Thymus (tissue), 11 donors: ENCODE results near the gene PDSS2. TPM values are rescaled to one million over a fixed set of nuclear protein-coding genes. Genes with fewer than 3 reads are reported as not detected.

Experiments used
- DNase-seq, 9 donors: peaks; one replicate each; pipeline ENCODE4 v3.0.0-alpha.2; 2013; ENCODE audit warnings: low spot score in 9 of 9, low read depth in 6 of 9, missing footprints in 1 of 9
- H3K27ac ChIP-seq, 2 donors: one replicate each; pipeline ENCODE4 v1.5.1; 2013; ENCODE audit warnings: control low read depth in 1 of 2, low read depth in 1 of 2, low read length in 1 of 2, mild to moderate bottlenecking in 1 of 2, moderate library complexity in 1 of 2
- H3K27me3 ChIP-seq, 2 donors: one replicate each; pipeline ENCODE4 v1.5.1; 2013; ENCODE audit warnings: low read length in 1 of 2; ENCODE audit not compliant: control insufficient read depth in 2 of 2, insufficient read depth in 1 of 2
- H3K36me3 ChIP-seq, 2 donors: one replicate each; pipeline ENCODE4 v1.5.1; 2013; ENCODE audit warnings: low read length in 1 of 2, mild to moderate bottlenecking in 1 of 2, moderate library complexity in 1 of 2; ENCODE audit not compliant: control insufficient read depth in 2 of 2, insufficient read depth in 2 of 2
- H3K4me1 ChIP-seq, 2 donors: one replicate each; pipeline ENCODE4 v1.5.1; 2013; ENCODE audit warnings: low read length in 2 of 2; ENCODE audit not compliant: control insufficient read depth in 2 of 2, insufficient read depth in 2 of 2
- H3K4me3 ChIP-seq, 2 donors: one replicate each; pipeline ENCODE4 v1.5.1; 2013; ENCODE audit warnings: low read length in 2 of 2, control low read depth in 1 of 2, mild to moderate bottlenecking in 1 of 2
- H3K9me3 ChIP-seq, 2 donors: one replicate each; pipeline ENCODE4 v1.5.1; 2013; ENCODE audit warnings: low read length in 1 of 2, mild to moderate bottlenecking in 1 of 2; ENCODE audit not compliant: control insufficient read depth in 2 of 2, insufficient read depth in 1 of 2
- WGBS: extraction: QIAGEN DNeasy Blood & Tissue Kit; methylation state at CpG from one replicate; pipeline ENCODE4 v1.1.7; 2013; 5-methylcytosine and 5-hydroxymethylcytosine counted together
- polyA plus RNA-seq: library from polyadenylated mRNA; stranded (reverse); fragments of 200-250 nt; gene quantifications from one replicate; pipeline ENCODE4 v1.2.3, GENCODE V29; 2013
- total RNA-seq: library from RNA; stranded (reverse); fragments of 120-200 nt; gene quantifications from one replicate; pipeline ENCODE4 v1.2.4, GENCODE V29; 2013
- donor health status: healthy.

PDSS2 gene
- total and polyA plus RNA-seq, 2 donors, result 5.2 to 9.8 TPM

- Histone ChIP-seq H3K27me3 (no peaks in the 10 kb centered on the region), H3K36me3 (no peaks in the 10 kb centered on the region), H3K4me3 (no peak overlapping the region), H3K9me3 (no peaks in the 10 kb centered on the region), H3K27ac (no peak overlapping the region), H3K4me1 (no peaks in the 10 kb centered on the region)
- 94% methylated on average over 2 of the region's 2 CpGs for WGBS
- no peak for DNase-seq
Measured at GRCh38 chr6:107243471-107243870, 215.9 kb downstream of the PDSS2 start.

- peak in 2 of 9 donors; percentile 2 to 33 for DNase-seq
- whole genome bisulfite sequencing, result 63% methylated on average over 5 of the region's 5 CpGs
- Histone ChIP-seq H3K36me3 (no peaks in the 10 kb centered on the region), H3K4me1 (no peaks in the 10 kb centered on the region), H3K9me3 (no peaks in the 10 kb centered on the region), H3K4me3 (no peak overlapping the region), H3K27ac (no peak overlapping the region), H3K27me3 (no peaks in the 10 kb centered on the region)
Measured at GRCh38 chr6:107237992-107238660, 221.2 kb downstream of the PDSS2 start.

DNA sequence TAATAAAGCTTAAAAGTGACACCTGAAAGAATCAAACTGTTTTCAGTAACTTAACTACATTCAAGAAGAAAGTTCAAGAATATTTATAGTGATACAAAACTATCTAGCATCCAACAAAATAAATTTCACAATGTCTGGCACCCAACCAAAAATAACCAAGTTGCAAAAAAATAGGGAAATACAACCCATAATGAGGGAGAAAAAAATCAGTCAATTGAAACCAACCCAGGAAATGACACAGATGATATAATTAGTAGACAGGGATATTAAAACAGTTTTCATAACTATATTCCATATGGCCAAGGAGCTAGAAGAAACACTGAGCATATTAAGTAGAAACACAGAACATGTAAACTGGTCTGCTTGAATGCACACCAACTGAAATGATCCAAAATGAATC lies 223.9 kb downstream of the PDSS2 start:
- no peak overlapping the region for H3K27ac ChIP-seq
- H3K4me1 ChIP-seq, result no peaks in the 10 kb centered on the region
- H3K9me3 ChIP-seq, result no peaks in the 10 kb centered on the region
- DNase-seq, result no peak
- no peaks in the 10 kb centered on the region for H3K27me3 ChIP-seq
- no peaks in the 10 kb centered on the region for H3K36me3 ChIP-seq
- H3K4me3 ChIP-seq, result no peak overlapping the region

DNA sequence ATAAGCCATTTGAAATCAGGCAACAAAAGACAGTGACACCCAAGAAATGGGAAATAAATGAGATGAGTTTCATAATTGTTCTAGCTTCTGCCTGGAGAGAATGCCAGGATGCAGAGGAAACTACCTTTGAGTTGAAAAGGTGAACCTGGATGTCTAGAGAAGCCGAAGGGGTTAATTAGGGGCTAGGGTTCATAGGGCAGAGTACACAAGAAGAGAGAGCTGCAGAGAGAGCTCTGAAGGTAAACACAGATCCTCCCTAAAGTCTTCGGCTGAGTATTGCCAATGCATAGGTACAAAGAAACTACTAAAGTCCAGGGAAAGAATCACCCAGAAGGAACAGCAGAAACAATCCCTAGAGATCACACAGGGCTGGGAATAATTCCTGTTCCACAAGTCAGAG lies 224.4 kb downstream of the PDSS2 start:
- no peak overlapping the region for H3K4me3 ChIP-seq
- WGBS, result 94% methylated on average over 2 of the region's 2 CpGs
- H3K27me3 ChIP-seq, result no peaks in the 10 kb centered on the region

GRCh38 chr6:107231243-107231642 lies 228.1 kb downstream of the PDSS2 start:
- Histone ChIP-seq H3K36me3 (no peaks in the 10 kb centered on the region), H3K4me1 (no peaks in the 10 kb centered on the region), H3K9me3 (no peaks in the 10 kb centered on the region), H3K27me3 (no peaks in the 10 kb centered on the region), H3K4me3 (no peak overlapping the region), H3K27ac (no peak overlapping the region)
- no peak for DNase-seq
- WGBS, result 99% methylated on average over 3 of the region's 3 CpGs

More for the DNA sequence above, 224.4 kb downstream of the PDSS2 start:
- no peaks in the 10 kb centered on the region for H3K36me3 ChIP-seq
- peak overlapping the region in 1 of 2 donors; percentile 5 for H3K27ac ChIP-seq
- no peaks in the 10 kb centered on the region for H3K9me3 ChIP-seq
- DNase-seq, result no peak
- no peaks in the 10 kb centered on the region for H3K4me1 ChIP-seq

DNA sequence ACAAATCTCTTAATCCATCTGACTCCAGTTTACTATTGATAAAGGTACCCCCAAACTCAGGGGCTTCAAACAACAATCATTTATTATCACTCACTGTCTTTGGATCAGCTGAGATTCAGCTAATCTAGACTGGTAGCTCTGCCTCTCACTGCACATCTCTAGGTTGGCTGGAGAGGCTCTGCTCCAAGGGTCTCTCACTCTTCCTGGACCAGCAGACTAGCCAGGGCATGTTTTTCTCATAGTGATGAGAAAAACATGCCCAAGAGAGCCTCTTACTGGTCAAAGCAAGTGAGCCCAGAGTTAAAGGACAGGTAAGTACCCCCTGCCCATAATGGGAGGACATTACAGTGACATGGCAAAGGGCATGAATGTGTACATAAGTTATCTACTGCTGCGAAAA lies 228.9 kb downstream of the PDSS2 start:
- H3K27ac ChIP-seq, result no peak overlapping the region
- H3K4me3 ChIP-seq, result no peak overlapping the region
- DNase-seq, result no peak
- WGBS, result 97% methylated on average over 1 of the region's 1 CpG
- H3K36me3 ChIP-seq, result no peaks in the 10 kb centered on the region
- H3K27me3 ChIP-seq, result no peaks in the 10 kb centered on the region
- H3K9me3 ChIP-seq, result no peaks in the 10 kb centered on the region
- H3K4me1 ChIP-seq, result no peaks in the 10 kb centered on the region

- 69% methylated on average over 2 of the region's 2 CpGs for WGBS
- no peaks in the 10 kb centered on the region for H3K27me3 ChIP-seq
- no peaks in the 10 kb centered on the region for H3K4me1 ChIP-seq
- no peaks in the 10 kb centered on the region for H3K9me3 ChIP-seq
- H3K4me3 ChIP-seq, result no peak overlapping the region
- no peak for DNase-seq
- no peak overlapping the region for H3K27ac ChIP-seq
- H3K36me3 ChIP-seq, result no peaks in the 10 kb centered on the region
Measured at GRCh38 chr6:107230024-107230423, 229.3 kb downstream of the PDSS2 start.

DNA sequence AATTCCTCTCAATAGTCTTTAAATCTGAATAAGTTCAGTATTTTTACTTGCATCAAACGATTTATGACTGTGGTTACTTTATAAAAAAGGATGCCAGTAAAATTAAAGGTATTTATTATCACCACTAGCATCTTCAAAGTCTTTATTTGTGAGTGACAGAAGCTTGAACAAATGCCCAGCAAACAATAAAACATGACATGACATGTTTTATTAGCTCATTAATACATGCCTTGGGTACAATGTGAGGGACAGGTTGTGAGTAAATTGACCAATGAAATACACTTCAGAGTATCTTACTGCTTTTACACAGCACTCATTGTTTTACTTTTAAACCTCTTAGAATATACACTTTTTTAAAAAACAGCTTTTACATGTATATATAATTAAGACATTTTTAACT lies 230.6 kb downstream of the PDSS2 start:
- Histone ChIP-seq H3K27me3 (no peaks in the 10 kb centered on the region), H3K27ac (no peak overlapping the region), H3K36me3 (no peaks in the 10 kb centered on the region), H3K9me3 (no peaks in the 10 kb centered on the region), H3K4me3 (no peak overlapping the region), H3K4me1 (no peaks in the 10 kb centered on the region)
- DNase-seq, result no peak
- 97% methylated on average over 1 of the region's 1 CpG for WGBS

DNA sequence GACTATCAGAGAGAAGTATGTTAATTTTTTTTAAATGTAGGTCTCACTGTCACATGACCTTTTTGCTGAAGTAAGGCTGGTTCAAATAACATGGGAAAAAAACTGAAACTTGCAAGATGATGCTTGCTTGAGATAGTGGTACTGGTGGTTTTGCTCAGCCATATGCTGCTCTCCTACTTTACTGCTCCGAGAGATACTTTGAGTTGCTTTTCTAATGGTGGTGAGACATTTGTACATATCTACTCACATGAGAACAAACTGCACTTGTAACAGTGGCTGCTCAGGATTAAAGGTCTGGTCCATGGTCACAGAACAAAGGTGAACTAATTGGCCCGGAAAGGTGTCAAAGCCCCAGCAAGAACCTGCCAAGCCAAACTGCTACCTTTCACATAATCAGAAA lies 237.8 kb downstream of the PDSS2 start:
- Histone ChIP-seq H3K4me3 (no peak overlapping the region), H3K27ac (no peak overlapping the region), H3K9me3 (no peaks in the 10 kb centered on the region), H3K36me3 (no peaks in the 10 kb centered on the region), H3K27me3 (no peaks in the 10 kb centered on the region), H3K4me1 (no peaks in the 10 kb centered on the region)
- no peak for DNase-seq
- 95% methylated on average over 2 of the region's 2 CpGs for WGBS
